ENCODE results near the gene ASS1. TPM values are rescaled to one million over a fixed set of nuclear protein-coding genes. Genes with fewer than 3 reads are reported as not detected.

The ASS1 gene
- total RNA-seq, 1 experiment from 2014 or later, result 255 TPM

GRCh38 chr9:130458027-130458803 lies 13.5 kb downstream of the ASS1 start:
- H3K4me2 ChIP-seq, result no peak overlapping the region
- no TSS peak for BruUV-seq (replicated peaks)
- H3F3A ChIP-seq (ENCODE audit: insufficient read depth, low read depth), result no peaks in the 10 kb centered on the region
- intact Hi-C loops (cut with micrococcal nuclease; ENCODE audit: unreplicated experiment), result no loop called here
- H3K79me2 ChIP-seq (ENCODE audit: low read depth), result no peaks in the 10 kb centered on the region
- no peaks in the 10 kb centered on the region for H3K9me3 ChIP-seq (ENCODE audit: insufficient read depth, low read depth)
- H3K27ac ChIP-seq, result no peak overlapping the region
- H3K4me3 ChIP-seq, result no peak overlapping the region
- H2AFZ ChIP-seq, result no peak overlapping the region
- H3K27me3 ChIP-seq (ENCODE audit: insufficient read depth, low read depth), result no peaks in the 10 kb centered on the region
- no peaks in the 10 kb centered on the region for H3K4me1 ChIP-seq (replicated peaks; ENCODE audit: insufficient read depth)
- POLR2A ChIA-PET (ENCODE audit: unreplicated experiment), result no interaction called here
- no peak for TF ChIP-seq EZH2 (IDR thresholded peaks at IDR 0.05; ENCODE audit: low read depth)
- TF ChIP-seq, protein P1, sequence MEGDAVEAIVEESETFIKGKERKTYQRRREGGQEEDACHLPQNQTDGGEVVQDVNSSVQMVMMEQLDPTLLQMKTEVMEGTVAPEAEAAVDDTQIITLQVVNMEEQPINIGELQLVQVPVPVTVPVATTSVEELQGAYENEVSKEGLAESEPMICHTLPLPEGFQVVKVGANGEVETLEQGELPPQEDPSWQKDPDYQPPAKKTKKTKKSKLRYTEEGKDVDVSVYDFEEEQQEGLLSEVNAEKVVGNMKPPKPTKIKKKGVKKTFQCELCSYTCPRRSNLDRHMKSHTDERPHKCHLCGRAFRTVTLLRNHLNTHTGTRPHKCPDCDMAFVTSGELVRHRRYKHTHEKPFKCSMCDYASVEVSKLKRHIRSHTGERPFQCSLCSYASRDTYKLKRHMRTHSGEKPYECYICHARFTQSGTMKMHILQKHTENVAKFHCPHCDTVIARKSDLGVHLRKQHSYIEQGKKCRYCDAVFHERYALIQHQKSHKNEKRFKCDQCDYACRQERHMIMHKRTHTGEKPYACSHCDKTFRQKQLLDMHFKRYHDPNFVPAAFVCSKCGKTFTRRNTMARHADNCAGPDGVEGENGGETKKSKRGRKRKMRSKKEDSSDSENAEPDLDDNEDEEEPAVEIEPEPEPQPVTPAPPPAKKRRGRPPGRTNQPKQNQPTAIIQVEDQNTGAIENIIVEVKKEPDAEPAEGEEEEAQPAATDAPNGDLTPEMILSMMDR (conservative IDR thresholded peaks at IDR 0.05), result no peak
- no peaks in the 10 kb centered on the region for H3K36me3 ChIP-seq (ENCODE audit: low read depth)
- CTCF ChIA-PET, result interaction anchor here (0.6 to 0.7 kb wide), 3 partner anchors 31 to 223 kb away, joined by 4 to 6 read pairs (median 5); no protein-coding TSS in a partner anchor
- no peaks in the 10 kb centered on the region for H3K9me2 ChIP-seq (ENCODE audit: insufficient read depth)
- H4K20me1 ChIP-seq (ENCODE audit: insufficient read depth), result peaks cover 5% of the 10 kb centered on the region; the same call in 1 of the 2 replicates
- no peak for DNase-seq

DNA sequence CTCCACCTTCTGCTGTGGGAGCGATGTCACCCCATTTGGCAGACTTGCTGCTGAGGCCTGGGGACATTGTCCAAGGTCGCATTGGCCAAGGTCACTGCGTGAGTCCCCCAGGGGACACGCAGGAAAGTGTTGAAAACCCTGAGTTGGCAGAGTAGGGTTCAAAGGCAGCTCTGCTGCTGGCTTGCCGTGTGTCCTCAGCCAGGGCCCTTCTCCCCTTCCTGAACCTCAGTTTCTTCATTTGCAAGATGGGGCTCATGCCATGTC lies 14.0 kb downstream of the ASS1 start:
- Histone ChIP-seq H3K4me3 (no peak overlapping the region), H4K20me1 (ENCODE audit: insufficient read depth) (no peaks in the 10 kb centered on the region; the same call in 1 of the 2 replicates), H3K9me2 (ENCODE audit: insufficient read depth) (no peaks in the 10 kb centered on the region), H3K27me3 (ENCODE audit: insufficient read depth, low read depth) (no peaks in the 10 kb centered on the region), H3K4me1 (replicated peaks; ENCODE audit: insufficient read depth) (no peaks in the 10 kb centered on the region), H3F3A (ENCODE audit: insufficient read depth, low read depth) (no peaks in the 10 kb centered on the region), H3K4me2 (no peak overlapping the region), H3K36me3 (ENCODE audit: low read depth) (no peaks in the 10 kb centered on the region), H3K9me3 (ENCODE audit: insufficient read depth, low read depth) (no peaks in the 10 kb centered on the region), H2AFZ (no peak overlapping the region), H3K79me2 (ENCODE audit: low read depth) (no peaks in the 10 kb centered on the region), H3K27ac (no peak overlapping the region)
- no peak for TF ChIP-seq EZH2 (IDR thresholded peaks at IDR 0.05; ENCODE audit: low read depth)
- TF ChIP-seq, protein P1 (conservative IDR thresholded peaks at IDR 0.05), result no peak
- intact Hi-C loops (cut with micrococcal nuclease; ENCODE audit: unreplicated experiment), result no loop called here
- no TSS peak for BruUV-seq (replicated peaks)
- ChIA-PET CTCF (no interaction called here), POLR2A (ENCODE audit: unreplicated experiment) (interaction anchor here (0.6 kb wide), 1 partner anchor 11 kb away, joined by 4 read pairs; no protein-coding TSS in a partner anchor)
- DNase-seq, result no peak

DNA sequence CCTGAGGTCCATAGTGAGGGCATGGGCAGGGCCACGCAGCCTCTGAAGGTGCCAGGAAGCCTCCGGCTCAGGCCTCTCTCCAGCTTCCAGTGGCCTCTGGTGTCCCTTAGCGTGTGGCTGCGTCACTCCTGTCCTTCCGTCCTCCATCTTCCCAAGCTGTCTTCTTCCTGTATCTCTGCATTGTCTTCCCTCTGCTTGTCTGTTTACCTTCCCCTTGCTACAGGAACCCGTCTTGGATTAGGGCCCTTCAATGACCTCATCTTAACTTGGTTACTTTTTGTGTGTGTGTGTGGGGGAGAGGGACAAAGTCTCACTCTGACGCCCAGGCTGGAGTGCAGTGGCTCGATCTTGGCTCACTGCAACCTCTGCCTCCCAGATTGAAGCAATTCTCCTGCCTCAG lies 14.4 kb downstream of the ASS1 start:
- Histone ChIP-seq H3K36me3 (ENCODE audit: low read depth) (no peaks in the 10 kb centered on the region), H3K4me2 (no peak overlapping the region), H3K4me1 (replicated peaks; ENCODE audit: insufficient read depth) (no peaks in the 10 kb centered on the region), H3K4me3 (no peak overlapping the region), H3K9me3 (ENCODE audit: insufficient read depth, low read depth) (no peaks in the 10 kb centered on the region), H3K79me2 (ENCODE audit: low read depth) (no peaks in the 10 kb centered on the region), H4K20me1 (ENCODE audit: insufficient read depth) (no peaks in the 10 kb centered on the region; the same call in 1 of the 2 replicates), H3K27me3 (ENCODE audit: insufficient read depth, low read depth) (no peaks in the 10 kb centered on the region), H2AFZ (no peak overlapping the region), H3K27ac (no peak overlapping the region), H3K9me2 (ENCODE audit: insufficient read depth) (no peaks in the 10 kb centered on the region), H3F3A (ENCODE audit: insufficient read depth, low read depth) (no peaks in the 10 kb centered on the region)
- ChIA-PET POLR2A (ENCODE audit: unreplicated experiment) (interaction anchor here (0.6 kb wide), 1 partner anchor 11 kb away, joined by 4 read pairs; no protein-coding TSS in a partner anchor), CTCF (interaction anchor here (0.6 kb wide), 1 partner anchor 276 kb away, joined by 3 read pairs; no protein-coding TSS in a partner anchor)
- intact Hi-C loops (cut with micrococcal nuclease; ENCODE audit: unreplicated experiment), result no loop called here
- no peak for TF ChIP-seq EZH2 (IDR thresholded peaks at IDR 0.05; ENCODE audit: low read depth)
- TF ChIP-seq, protein P1 (conservative IDR thresholded peaks at IDR 0.05), result no peak
- no TSS peak for BruUV-seq (replicated peaks)
- no peak for DNase-seq

Measured in PC-9 (cell line).